ENCODE results near the gene TNFRSF14.

DNA sequence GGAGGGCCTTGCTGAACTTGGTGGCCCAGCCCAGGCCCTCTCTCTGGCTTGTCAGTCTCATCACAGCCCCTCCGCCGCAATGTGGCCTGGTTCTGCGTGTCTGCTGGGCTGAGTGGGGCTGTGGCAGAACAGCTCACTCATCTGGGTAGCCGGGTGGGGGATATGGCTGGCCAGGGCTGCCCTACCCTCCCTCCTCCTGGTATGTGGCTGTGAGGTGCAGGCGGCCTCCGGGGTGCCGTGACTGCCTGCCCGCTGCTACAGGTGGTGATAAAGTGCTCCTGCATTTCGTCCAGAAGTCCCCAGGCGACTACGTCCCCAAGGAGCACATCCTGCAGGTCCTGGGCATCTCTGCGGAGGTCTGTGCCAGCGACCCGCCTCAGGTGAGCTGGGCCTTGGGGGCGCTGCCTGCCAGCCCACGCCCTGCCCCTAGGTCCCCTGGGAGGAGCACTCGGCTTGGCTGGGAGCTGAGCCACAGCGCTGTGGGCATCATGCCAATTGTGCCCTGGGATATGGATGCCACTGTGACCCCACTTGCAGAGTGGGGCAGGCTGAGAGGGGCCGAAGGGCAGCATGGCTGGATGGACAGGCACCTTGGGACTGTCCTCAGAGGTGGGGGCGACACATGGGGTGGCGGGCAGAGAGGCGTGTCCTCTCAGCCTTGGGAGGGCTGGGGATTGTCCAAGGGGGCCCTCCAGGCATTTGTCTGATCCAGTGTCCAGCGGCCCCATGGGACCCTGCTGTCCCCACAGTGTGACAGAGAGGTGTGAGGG is 32.7 kb downstream of the TNFRSF14 start:
- no peak for TF ChIP-seq POLR2A (IDR thresholded peaks at IDR 0.05)
- TF ChIP-seq, protein P1, sequence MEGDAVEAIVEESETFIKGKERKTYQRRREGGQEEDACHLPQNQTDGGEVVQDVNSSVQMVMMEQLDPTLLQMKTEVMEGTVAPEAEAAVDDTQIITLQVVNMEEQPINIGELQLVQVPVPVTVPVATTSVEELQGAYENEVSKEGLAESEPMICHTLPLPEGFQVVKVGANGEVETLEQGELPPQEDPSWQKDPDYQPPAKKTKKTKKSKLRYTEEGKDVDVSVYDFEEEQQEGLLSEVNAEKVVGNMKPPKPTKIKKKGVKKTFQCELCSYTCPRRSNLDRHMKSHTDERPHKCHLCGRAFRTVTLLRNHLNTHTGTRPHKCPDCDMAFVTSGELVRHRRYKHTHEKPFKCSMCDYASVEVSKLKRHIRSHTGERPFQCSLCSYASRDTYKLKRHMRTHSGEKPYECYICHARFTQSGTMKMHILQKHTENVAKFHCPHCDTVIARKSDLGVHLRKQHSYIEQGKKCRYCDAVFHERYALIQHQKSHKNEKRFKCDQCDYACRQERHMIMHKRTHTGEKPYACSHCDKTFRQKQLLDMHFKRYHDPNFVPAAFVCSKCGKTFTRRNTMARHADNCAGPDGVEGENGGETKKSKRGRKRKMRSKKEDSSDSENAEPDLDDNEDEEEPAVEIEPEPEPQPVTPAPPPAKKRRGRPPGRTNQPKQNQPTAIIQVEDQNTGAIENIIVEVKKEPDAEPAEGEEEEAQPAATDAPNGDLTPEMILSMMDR (IDR thresholded peaks at IDR 0.05 in 4 of 5, conservative IDR thresholded peaks at IDR 0.05 in 1 of 5), result no peak
